Activated T-cell treated with anti-CD3 and anti-CD28 coated beads, Interleukin-2, amount 50 U/mL, for 1 hour (primary cell): ENCODE measurements around the gene NEU2.
"Not testable (repeated sequence)": the region's sequence is repeated elsewhere in the genome, so short reads cannot be mapped to it uniquely, and the experiment has no call there.

ENCODE experiments used
- DNase-seq: peaks from one replicate; pipeline ENCODE4 v3.0.0-alpha.2; 2020

The NEU2 gene

DNA sequence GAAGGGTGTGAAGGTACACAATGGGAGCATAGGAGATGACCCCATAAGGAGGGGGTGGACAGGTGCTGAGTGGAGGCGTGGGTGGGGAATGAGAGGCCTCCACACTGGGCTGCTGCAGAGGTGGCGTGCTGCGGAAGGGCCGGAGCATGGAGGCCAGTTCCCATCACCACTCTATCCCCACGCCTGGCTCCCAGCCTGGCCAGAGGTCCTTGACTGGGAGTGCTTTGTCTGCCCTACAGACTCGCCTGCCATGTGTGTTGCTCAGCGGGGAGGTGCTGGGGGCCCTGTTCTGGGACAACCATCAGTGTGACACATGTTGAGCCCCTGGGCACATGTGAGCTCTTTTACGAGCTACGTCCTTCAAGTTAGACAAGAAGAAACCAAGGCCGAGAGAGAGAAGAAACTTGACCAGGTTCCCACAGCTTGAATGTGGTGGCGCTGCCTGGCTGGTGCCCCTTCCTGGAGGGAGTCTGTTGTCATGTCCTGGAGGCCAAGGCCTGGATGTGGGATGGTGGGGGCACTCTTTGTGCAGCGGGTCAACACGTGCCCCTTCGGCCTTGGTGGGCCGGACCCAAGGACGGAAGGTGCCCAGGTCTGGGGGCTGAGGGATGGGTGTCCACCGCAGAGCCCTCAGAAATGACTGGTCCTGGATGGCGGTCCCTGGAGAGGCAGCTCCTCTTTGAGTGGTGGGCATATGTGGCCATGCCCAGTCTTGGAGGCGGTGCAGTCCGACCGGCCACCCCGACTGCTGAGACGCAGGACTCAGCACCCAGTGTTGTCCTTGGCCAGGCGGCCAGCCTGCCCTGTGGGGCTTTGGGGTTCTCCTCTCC, 26.5 kb downstream of the NEU2 start:
- DNase-seq, result peak; percentile 18

DNA sequence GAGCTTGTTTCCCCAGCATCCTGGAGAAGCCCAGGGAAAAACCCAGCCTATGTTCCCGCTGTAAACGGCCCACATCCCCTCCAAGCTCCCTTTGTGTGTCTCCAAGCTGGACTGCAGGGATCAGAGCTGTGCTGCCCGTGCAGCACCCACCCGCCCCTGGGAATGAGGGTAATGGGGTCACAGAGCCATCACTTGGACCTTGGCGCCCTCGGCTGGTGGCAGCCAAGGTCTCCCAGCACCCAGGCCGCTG, 27.0 kb downstream of the NEU2 start:
- DNase-seq, result no peak

GRCh38 chr2:233059797-233060500, 27.5 kb downstream of the NEU2 start, which contains the start of gene INPP5D:
INPP5D (plus strand) TSS chr2:233060342; CDS start chr2:233060479, 137 bp downstream.
- DNase-seq, result peak; percentile 71

DNA sequence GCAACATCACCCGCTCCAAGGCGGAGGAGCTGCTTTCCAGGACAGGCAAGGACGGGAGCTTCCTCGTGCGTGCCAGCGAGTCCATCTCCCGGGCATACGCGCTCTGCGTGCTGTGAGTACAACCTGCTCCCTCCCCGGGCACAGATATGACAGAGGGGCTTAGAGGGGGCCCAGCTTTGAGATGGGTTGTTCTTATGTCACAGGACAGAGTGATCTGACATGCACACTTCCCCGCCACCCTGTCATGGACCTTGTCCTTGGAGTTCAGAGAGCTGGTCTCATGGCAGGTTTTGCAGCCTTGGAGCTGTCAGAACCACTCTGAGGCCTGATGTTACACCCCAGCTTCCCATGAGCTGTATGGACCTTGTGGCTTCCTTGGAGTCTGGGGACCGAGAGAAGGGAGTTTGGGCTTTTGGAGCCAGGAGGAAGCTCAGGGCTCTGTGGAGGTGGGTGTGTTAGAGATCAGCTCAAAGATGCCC, 28.1 kb downstream of the NEU2 start:
- no peak for DNase-seq

GRCh38 chr2:233060980-233061590, 28.6 kb downstream of the NEU2 start:
- no peak for DNase-seq

DNA sequence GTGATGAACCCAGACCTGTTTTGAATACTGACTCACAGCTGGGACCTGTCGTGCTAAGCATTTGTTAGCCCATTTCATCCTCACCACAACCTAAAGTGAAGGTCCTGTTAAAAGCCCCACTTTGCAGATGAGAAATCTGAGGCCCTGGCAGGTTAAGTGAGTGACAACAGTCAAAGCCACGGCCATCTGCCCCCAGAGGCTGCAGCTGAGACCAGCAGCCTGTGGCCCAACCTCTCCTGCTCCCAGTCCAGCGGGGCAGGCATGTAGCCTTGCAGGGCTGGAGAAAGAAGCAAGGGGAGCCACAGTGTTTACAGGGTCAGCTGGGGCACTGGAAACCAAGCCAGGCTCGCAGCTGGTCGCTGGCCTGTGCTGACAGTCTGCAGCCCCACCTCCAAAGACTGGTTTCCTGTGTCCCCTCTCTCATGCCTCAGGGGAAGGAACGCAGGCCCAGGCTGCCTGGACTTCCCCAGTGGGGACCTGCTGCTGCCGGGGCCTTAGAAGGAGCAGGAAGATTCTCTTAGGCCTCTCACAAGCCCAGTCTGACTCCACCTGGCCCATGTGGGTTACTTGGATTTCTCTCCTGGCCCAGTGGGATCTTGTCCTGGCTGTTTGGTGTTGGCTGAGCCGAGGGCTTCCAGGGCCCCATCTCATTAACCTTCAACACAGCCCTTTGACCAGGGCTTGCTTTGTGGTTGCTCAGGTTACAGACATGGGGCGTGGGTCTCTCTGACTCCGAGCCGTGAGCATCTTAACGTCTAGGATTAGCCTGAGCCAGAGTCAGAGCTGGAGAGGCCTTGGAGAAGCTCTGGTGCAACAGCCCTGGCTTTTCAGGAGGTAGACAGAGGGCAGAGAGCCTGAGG, 29.3 kb downstream of the NEU2 start:
- peak; percentile 41 for DNase-seq

- peak; percentile 18 for DNase-seq
These were observed 30.0 kb downstream of the NEU2 start for GRCh38 chr2:233062451-233062850.

DNA sequence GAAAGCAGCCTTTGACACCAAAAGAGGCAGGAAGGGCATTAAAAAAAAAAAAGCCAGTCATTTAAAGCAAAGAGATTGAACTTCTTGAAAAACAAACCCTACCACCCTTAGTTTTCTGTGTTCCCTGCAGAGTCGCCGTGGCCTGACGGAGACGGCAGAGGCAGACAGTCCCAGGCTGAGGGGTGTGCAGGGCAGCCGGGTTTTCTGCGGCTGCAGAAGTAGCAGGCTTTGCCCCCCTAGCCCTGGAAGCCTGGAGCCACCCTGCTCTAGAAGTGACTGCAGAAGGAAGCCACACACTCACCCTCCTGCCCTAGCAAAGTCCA, 30.4 kb downstream of the NEU2 start:
- DNase-seq, result no peak

- peak; percentile 35 for DNase-seq
These were observed 30.9 kb downstream of the NEU2 start for GRCh38 chr2:233063269-233063975.

DNA sequence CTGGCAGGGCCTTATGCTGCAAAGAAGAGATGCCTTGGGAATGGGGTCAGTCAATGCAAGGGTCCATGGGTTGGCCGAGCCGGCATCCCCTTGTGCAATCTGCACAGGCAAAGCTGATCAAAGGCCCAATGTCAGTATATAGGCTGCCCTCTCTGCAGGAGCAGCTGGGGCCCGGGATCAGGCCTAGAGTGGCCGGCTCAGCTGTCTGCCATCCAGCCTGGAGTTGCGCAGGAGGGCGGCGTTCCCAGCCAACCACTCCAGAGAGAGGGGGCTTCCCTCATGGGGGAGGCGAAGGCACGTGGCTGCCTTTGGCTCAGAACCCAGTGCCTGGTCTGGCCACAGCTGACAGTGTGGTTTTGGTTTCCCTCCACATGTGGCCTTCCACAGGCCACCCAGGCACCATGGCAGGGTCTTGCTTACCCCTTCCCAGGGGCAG, 31.5 kb downstream of the NEU2 start:
- peak; percentile 18 for DNase-seq

DNA sequence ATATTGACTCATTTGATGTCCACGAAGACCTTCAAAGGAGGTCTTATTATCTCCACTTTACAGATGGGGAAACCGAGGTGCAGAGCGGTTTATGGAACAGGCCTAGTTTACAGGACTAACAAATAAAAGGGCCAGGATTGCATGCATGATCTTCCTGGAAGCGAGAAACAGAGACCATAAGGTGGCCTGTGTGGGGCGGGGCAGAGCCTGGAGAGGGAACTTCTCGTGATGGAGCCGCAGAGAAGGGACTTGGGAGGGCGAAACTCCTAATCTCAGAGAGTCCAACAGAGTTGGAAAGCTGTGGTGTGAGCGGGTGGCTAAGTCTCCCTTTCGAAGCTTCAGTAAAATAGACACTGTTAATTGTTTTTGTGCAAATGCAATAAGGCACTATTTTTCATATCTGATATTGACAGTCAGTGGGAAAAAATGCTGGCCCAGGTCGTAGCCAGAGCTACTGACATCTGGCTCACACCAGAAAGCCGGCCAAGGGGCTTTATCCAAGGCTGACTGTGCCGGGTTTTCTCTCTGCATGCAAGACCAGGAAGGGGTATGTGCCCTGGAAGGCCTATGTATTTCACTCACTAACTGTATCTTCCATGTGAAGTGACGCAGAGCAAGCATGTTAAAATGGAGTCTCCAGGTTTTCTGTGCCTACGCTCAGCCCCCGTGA, 32.2 kb downstream of the NEU2 start:
- peak; percentile 10 for DNase-seq

DNA sequence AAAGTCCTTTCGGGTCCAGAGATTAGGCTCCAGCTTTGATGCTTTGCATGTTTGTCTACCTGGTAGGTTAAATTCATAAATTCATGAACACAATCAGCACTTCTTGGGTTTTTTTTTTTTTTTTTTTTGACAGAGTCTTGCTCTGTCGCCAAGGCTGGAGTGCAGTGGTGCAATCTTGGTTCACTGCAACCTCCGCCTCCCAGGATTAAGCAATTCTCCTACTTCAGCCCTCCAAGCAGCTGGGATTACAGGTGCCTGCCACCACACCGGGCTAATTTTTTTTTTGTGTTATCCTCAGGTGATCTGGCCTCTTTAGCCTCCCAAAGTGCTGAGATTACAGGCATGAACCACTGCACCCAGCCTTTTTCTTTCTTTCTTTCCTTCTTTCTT, 32.7 kb downstream of the NEU2 start:
- not testable (repeated sequence) for DNase-seq

DNA sequence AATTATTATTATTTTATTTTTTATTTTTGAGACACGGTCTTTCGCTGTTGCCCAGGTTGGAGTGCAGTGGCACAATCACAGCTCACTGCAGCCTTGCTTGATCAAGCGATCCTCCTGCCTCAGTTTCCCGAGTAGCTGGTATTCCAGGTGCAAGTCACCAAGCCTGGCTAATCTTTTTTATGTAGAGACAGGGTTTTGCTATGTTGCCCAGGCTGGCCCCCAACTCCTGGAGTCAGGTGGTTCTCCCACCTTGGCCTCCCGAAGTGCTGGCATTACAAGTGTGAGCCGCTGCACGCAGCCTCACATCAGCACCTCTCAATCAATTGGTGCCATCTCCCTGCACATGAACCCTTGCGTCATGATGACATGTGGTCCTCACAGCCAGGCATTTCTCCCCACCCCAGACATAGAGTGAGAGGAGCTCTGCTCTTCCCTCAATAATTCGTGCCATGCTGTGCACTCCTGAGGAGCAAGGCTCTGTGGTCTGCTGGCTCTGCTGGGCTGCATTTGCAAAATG, 33.5 kb downstream of the NEU2 start:
- DNase-seq, result no peak

GRCh38 chr2:233068762-233069418, 36.4 kb downstream of the NEU2 start:
- DNase-seq, result no peak

GRCh38 chr2:233072838-233073237, 40.4 kb downstream of the NEU2 start:
- no peak for DNase-seq

GRCh38 chr2:233074106-233074505, 41.6 kb downstream of the NEU2 start:
- DNase-seq, result no peak

DNA sequence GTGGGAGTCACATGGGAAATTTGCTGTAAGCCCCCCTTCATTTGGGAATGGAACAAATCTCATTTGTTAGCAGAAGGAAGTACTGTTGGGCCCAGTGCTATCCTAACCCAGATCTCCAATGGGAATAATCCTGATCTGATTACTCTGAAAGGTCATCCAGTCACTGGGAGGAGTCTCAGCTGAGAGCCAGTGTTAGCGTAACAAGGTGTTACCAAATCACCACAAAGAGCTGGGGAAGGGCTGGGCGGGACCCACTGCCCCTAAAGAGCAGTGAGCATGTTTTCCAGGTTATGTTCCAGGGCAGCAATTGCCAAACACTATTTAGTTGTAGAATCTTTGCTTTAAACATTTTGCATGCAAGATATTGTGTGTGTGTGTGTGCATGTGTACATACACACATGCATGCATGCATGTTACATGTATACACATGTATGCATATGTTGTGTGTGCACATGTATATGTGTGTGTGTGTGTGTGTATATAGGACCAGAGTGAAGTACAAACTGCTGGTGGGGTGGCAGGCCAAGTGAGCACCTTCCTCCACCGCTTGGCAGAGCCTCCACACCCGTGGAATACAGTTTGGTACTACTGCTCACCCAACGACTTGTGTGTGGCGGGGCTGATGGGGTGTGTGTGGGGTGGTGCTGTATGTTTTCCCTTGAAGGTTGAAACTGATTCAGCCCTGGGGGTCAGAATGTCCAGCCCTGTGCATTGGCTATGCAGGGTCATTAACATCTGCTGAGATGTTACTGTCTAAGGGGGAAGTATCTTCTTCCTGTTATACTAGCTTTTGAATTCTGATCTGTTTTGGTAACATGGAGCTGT, 42.9 kb downstream of the NEU2 start:
- no peak for DNase-seq

GRCh38 chr2:233075966-233076339, 43.5 kb downstream of the NEU2 start:
- DNase-seq, result no peak

DNA sequence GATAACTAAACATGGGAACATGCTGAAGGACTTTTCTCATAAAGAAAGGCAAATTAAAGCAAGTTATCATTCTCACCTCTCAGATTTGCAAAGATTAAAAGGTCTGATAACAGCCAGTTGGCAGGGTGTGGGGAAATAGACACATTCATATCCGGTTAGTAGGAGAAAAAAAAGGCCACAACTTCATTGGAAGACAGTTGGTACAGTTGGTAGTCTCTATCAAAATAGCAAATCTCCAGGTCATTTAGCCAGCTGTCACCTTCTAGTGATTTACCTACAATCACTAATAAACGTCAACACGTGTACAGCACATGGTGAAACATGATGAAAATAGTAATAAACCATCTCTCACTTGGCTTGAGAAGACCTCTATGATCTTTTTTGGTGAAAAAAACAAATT, 44.3 kb downstream of the NEU2 start:
- no peak for DNase-seq

GRCh38 chr2:233079473-233079877, 47.0 kb downstream of the NEU2 start:
- DNase-seq, result peak; percentile 40
